Measurements from ENCODE around the gene PRKCE. TPM values are rescaled to one million over a fixed set of nuclear protein-coding genes. Genes with fewer than 3 reads are reported as not detected.

Gene PRKCE
- total RNA-seq, 1 experiment from 2014 or later: 14.8 TPM

GRCh38 chr2:46000660-46001059, 349.2 kb downstream of the PRKCE start:
- ATAC-seq (no peak), DNase-seq (ENCODE audit: low read depth, low spot score) (no peak)
- Histone ChIP-seq H3K36me3 (ENCODE audit: control insufficient read depth in 1 of 2, insufficient read depth in 2 of 2, low read length in 2 of 2) (no peaks in the 10 kb centered on the region), H3K9ac (ENCODE audit: low read length) (no peak overlapping the region), H3K4me2 (ENCODE audit: low read length) (no peak overlapping the region), H3K4me3 (replicated peaks in 1 of 2; ENCODE audit: low read depth in 1 of 2, low read length in 2 of 2) (no peak overlapping the region), H2AFZ (ENCODE audit: low read depth, low read length, poor library complexity, severe bottlenecking) (no peak overlapping the region), H4K20me1 (ENCODE audit: insufficient read depth) (no peaks in the 10 kb centered on the region), H3K27ac (ENCODE audit: low read depth, low read length) (no peak overlapping the region), H3K4me1 (ENCODE audit: control insufficient read depth in 1 of 2, insufficient read depth in 2 of 2, low read length in 2 of 2) (no peaks in the 10 kb centered on the region), H3K27me3 (ENCODE audit: insufficient read depth, low read length) (no peaks in the 10 kb centered on the region), H3K9me2 (ENCODE audit: insufficient read depth) (no peaks in the 10 kb centered on the region), H3K9me3 (ENCODE audit: control insufficient read depth in 1 of 2, insufficient read depth in 1 of 2, low read depth in 1 of 2, low read length in 2 of 2) (no peaks in the 10 kb centered on the region), H3K79me2 (ENCODE audit: insufficient read depth, low read length) (no peaks in the 10 kb centered on the region)
- no TSS peak for BruUV-seq (replicated peaks)
- intact Hi-C loops (cut with micrococcal nuclease): no loop called here
- ChIA-PET POLR2A (interaction anchor here (0.6 kb wide), 1 partner anchor 8 kb away, joined by 3 read pairs; no protein-coding TSS in a partner anchor), CTCF (no interaction called here), RAD21 (ENCODE audit: low non-redundant PET in 1 of 2, low total read pairs in 2 of 2, uncharacterized antibody in 2 of 2, unreplicated experiment in 2 of 2) (no interaction called here)
- TF ChIP-seq, protein P1, sequence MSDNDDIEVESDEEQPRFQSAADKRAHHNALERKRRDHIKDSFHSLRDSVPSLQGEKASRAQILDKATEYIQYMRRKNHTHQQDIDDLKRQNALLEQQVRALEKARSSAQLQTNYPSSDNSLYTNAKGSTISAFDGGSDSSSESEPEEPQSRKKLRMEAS (IDR thresholded peaks at IDR 0.05): no peak
- no peak for TF ChIP-seq ELF1 (IDR thresholded peaks at IDR 0.05; ENCODE audit: borderline replicate concordance, low read depth)
- no peak for TF ChIP-seq RAD21 (IDR thresholded peaks at IDR 0.05; ENCODE audit: low read depth)
- no peak for TF ChIP-seq CBX3 (IDR thresholded peaks at IDR 0.05; ENCODE audit: low read depth)
- no peak for TF ChIP-seq YY1 (IDR thresholded peaks at IDR 0.05; ENCODE audit: extremely low read depth, insufficient replicate concordance, low read depth, low read length)
- TF ChIP-seq ZNF274 (IDR thresholded peaks at IDR 0.05; ENCODE audit: low read depth, low read length): no peak
- no peak for TF ChIP-seq SP1 (IDR thresholded peaks at IDR 0.05; ENCODE audit: low read depth)
- no peak for TF ChIP-seq JUND (IDR thresholded peaks at IDR 0.05)
- TF ChIP-seq REST (IDR thresholded peaks at IDR 0.05; ENCODE audit: low read depth): no peak
- TF ChIP-seq POLR2AphosphoS5 (IDR thresholded peaks at IDR 0.05; ENCODE audit: low read depth, low read length): no peak
- no peak for TF ChIP-seq CEBPB (IDR thresholded peaks at IDR 0.05; ENCODE audit: low read depth)
- TF ChIP-seq TCF7L2 (IDR thresholded peaks at IDR 0.05; ENCODE audit: borderline replicate concordance, extremely low read depth, insufficient read depth, insufficient read length): no peak
- TF ChIP-seq SIN3A (IDR thresholded peaks at IDR 0.05; ENCODE audit: low read depth): no peak
- TF ChIP-seq, protein P2, sequence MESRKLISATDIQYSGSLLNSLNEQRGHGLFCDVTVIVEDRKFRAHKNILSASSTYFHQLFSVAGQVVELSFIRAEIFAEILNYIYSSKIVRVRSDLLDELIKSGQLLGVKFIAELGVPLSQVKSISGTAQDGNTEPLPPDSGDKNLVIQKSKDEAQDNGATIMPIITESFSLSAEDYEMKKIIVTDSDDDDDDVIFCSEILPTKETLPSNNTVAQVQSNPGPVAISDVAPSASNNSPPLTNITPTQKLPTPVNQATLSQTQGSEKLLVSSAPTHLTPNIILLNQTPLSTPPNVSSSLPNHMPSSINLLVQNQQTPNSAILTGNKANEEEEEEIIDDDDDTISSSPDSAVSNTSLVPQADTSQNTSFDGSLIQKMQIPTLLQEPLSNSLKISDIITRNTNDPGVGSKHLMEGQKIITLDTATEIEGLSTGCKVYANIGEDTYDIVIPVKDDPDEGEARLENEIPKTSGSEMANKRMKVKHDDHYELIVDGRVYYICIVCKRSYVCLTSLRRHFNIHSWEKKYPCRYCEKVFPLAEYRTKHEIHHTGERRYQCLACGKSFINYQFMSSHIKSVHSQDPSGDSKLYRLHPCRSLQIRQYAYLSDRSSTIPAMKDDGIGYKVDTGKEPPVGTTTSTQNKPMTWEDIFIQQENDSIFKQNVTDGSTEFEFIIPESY (IDR thresholded peaks at IDR 0.05; ENCODE audit: extremely low read depth, insufficient replicate concordance, low read length): no peak
- TF ChIP-seq ZFX (IDR thresholded peaks at IDR 0.05): no peak
- no peak for TF ChIP-seq EZH2 (IDR thresholded peaks at IDR 0.05)
- TF ChIP-seq SRF (IDR thresholded peaks at IDR 0.05; ENCODE audit: low read depth): no peak
- TF ChIP-seq, protein P3, sequence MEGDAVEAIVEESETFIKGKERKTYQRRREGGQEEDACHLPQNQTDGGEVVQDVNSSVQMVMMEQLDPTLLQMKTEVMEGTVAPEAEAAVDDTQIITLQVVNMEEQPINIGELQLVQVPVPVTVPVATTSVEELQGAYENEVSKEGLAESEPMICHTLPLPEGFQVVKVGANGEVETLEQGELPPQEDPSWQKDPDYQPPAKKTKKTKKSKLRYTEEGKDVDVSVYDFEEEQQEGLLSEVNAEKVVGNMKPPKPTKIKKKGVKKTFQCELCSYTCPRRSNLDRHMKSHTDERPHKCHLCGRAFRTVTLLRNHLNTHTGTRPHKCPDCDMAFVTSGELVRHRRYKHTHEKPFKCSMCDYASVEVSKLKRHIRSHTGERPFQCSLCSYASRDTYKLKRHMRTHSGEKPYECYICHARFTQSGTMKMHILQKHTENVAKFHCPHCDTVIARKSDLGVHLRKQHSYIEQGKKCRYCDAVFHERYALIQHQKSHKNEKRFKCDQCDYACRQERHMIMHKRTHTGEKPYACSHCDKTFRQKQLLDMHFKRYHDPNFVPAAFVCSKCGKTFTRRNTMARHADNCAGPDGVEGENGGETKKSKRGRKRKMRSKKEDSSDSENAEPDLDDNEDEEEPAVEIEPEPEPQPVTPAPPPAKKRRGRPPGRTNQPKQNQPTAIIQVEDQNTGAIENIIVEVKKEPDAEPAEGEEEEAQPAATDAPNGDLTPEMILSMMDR (IDR thresholded peaks at IDR 0.05 in 2 of 3, conservative IDR thresholded peaks at IDR 0.05 in 1 of 3; ENCODE audit: borderline replicate concordance in 1 of 3, insufficient read depth in 1 of 3, low read depth in 2 of 3, low read length in 2 of 3): no peak
